Kidney (tissue), 14 donors: Measurements from ENCODE around the gene STK38L. TPM values are rescaled to one million over a fixed set of nuclear protein-coding genes. Genes with fewer than 3 reads are reported as not detected.

Source experiments
- DNase-seq, 5 donors: peaks; one replicate each; pipeline ENCODE4 v3.0.0-alpha.2; 2013 to 2020
- FAIRE-seq: peaks from 2 replicates; lab custom pipeline; 2012; peaks lifted over from hg19 to GRCh38; lab: Jason Lieb, UNC
- H3K27ac ChIP-seq, 2 donors: one replicate each; pipeline ENCODE4 v1.7.0; 2013; ENCODE audit warnings: low read depth in 2 of 2, low read length in 2 of 2, inconsistent platforms in 1 of 2
- H3K27me3 ChIP-seq: one replicate; pipeline ENCODE4 v1.7.1; 2013; ENCODE audit warnings: low read length, inconsistent platforms; ENCODE audit not compliant: control insufficient read depth, insufficient read depth
- H3K36me3 ChIP-seq, 3 donors: one replicate each; pipeline versions ENCODE4 v1.7.0 to v1.7.1; 2013; ENCODE audit warnings: low read length in 3 of 3, control low read depth in 1 of 3, inconsistent platforms in 1 of 3; ENCODE audit not compliant: insufficient read depth in 3 of 3, control insufficient read depth in 2 of 3
- H3K4me1 ChIP-seq, 3 donors: one replicate each; pipeline versions ENCODE4 v1.7.0 to v1.7.1; 2013; ENCODE audit warnings: low read length in 3 of 3, inconsistent platforms in 1 of 3, low read depth in 1 of 3; ENCODE audit not compliant: control insufficient read depth in 2 of 3, insufficient read depth in 2 of 3
- H3K4me3 ChIP-seq, 3 donors: one replicate each; pipeline versions ENCODE4 v1.7.0 to v1.8.1; 2013; ENCODE audit warnings: low read length in 3 of 3, control low read depth in 1 of 3, inconsistent platforms in 1 of 3
- H3K9ac ChIP-seq, 3 donors: one replicate each; pipeline versions ENCODE4 v1.7.0 to v1.7.1; 2013; ENCODE audit warnings: low read length in 3 of 3, control low read depth in 1 of 3, inconsistent platforms in 1 of 3
- H3K9me3 ChIP-seq, 3 donors: one replicate each; pipeline versions ENCODE4 v1.7.0 to v1.7.1; 2013; ENCODE audit warnings: low read length in 3 of 3, control low read depth in 1 of 3, inconsistent platforms in 1 of 3; ENCODE audit not compliant: control insufficient read depth in 2 of 3, insufficient read depth in 1 of 3
- CTCF ChIP-seq: IDR thresholded peaks from 3 replicates; pipeline ENCODE4 v1.5.1; 2012; ENCODE audit warnings: mild to moderate bottlenecking, moderate library complexity, borderline replicate concordance; ENCODE audit not compliant: insufficient read depth; ENCODE audit errors: extremely low read depth
- intact Hi-C: fragments of 100-400 bp; cut with DNase I; formaldehyde crosslinking; loops from one replicate; pipeline ENCODE4 v1.11.1; 2022
- polyA plus RNA-seq: library from polyadenylated mRNA; stranded (reverse); fragments of 350-450 nt; fragmentation: Illumina TruSeq; extraction: RNeasy Lipid Tissue Mini Kit (QIAGEN cat#74804); gene quantifications from one replicate; pipeline ENCODE4 v1.2.3, GENCODE V29; 2014; ENCODE audit warnings: low read depth, low replicate concordance; ENCODE audit not compliant: insufficient read depth
- total RNA-seq: library from RNA; stranded (reverse); fragmentation: NEBNext Ultra II Directional; extraction: Animal tissue kit (Norgen Biotek cat#: 25700); gene quantifications from one replicate; pipeline ENCODE4 v1.2.1, GENCODE V29; 2021
- donor health status: control.
- donor health status: control.
- donor health status: control.
- donor health status: control.
- donor health status: control.
- donor health status: DM: yes; HTN: yes; CAD: no.
- donor health status: Normal renal cell carcinoma (clear cell type).

Gene STK38L
- total and polyA plus RNA-seq, 2 donors from 2014 or later: 5.2 to 43.6 TPM

- DNase-seq (no peak), FAIRE-seq (no peak)
- intact Hi-C loops: loop anchor here (10.0 kb wide), 1 partner anchor 285 kb away; the partner anchor contains the start of gene MED21
- Histone ChIP-seq H3K27me3 (no peaks in the 10 kb centered on the region), H3K36me3 (peaks cover 3 to 19% (median 17%) of the 10 kb centered on the region in 3 donors), H3K4me1 (no peaks in the 10 kb centered on the region), H3K27ac (no peak overlapping the region), H3K9ac (no peak overlapping the region), H3K9me3 (no peaks in the 10 kb centered on the region), H3K4me3 (no peak overlapping the region)
- TF ChIP-seq CTCF: no peak
Measured at GRCh38 chr12:27309293-27309994, 65.4 kb downstream of the STK38L start.

- no peak overlapping the region for H3K9ac ChIP-seq
- no peak for TF ChIP-seq CTCF
- no peaks in the 10 kb centered on the region for H3K9me3 ChIP-seq
- no peak overlapping the region for H3K4me3 ChIP-seq
- H3K4me1 ChIP-seq: no peaks in the 10 kb centered on the region
- H3K27ac ChIP-seq: no peak overlapping the region
- H3K27me3 ChIP-seq: no peaks in the 10 kb centered on the region
- intact Hi-C loops: loop anchor here (10.0 kb wide), 1 partner anchor 285 kb away; the partner anchor contains the start of gene MED21
- FAIRE-seq: no peak
- DNase-seq: no peak
- H3K36me3 ChIP-seq: peaks cover 3 to 24% (median 17%) of the 10 kb centered on the region in 3 donors
Measured at GRCh38 chr12:27309995-27310315, 65.9 kb downstream of the STK38L start.

GRCh38 chr12:27316947-27317346, 72.9 kb downstream of the STK38L start:
- intact Hi-C loops: no loop called here

More at GRCh38 chr12:27316947-27317346, 72.9 kb downstream of the STK38L start:
- Histone ChIP-seq H3K9ac (no peak overlapping the region), H3K36me3 (peaks cover 0 to 32% (median 8%) of the 10 kb centered on the region in 3 donors), H3K4me3 (no peak overlapping the region), H3K9me3 (no peaks in the 10 kb centered on the region), H3K27me3 (no peaks in the 10 kb centered on the region), H3K4me1 (no peaks in the 10 kb centered on the region), H3K27ac (no peak overlapping the region)
- FAIRE-seq: no peak
- DNase-seq: no peak
- no peak for TF ChIP-seq CTCF
